Cerebellar nuclear complex (tissue), 1 donor: ENCODE measurements around the gene EHD1.

Experiments used
- DNase-seq, 2 experiments: peaks; one replicate each; lab custom pipeline; 2025; lab: John Stamatoyannopoulos, UW

Gene EHD1

GRCh38 chr11:64842851-64843685 is 35.4 kb downstream of the EHD1 start:
- DNase-seq = no peak

- no peak for DNase-seq
Measured at GRCh38 chr11:64842366-64842759, 36.1 kb downstream of the EHD1 start.

- DNase-seq = no peak
Measured at GRCh38 chr11:64841592-64842365, 36.6 kb downstream of the EHD1 start.

- DNase-seq = no peak
Measured at GRCh38 chr11:64839887-64840782, 38.3 kb downstream of the EHD1 start.

DNA sequence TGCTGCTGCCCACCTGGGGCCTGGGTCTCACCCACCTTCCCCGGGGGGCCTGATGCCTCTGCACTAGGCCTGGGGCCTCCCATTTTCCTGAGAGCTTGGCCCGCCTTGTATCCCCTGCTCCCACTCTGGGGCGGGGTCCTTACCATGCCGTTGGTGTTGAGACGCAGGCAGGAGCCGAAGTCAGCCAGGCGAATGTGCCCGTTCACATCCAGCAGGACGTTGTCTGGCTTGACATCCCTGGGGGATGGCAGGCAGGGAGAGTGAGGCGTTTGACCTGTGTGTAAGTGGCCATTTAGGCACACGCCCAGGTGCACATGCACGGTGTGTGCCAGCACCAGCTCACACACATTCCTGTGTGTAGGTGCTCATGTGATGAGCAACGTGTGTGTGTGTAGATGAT is 39.1 kb downstream of the EHD1 start:
- no peak for DNase-seq

GRCh38 chr11:64838600-64839334 is 39.7 kb downstream of the EHD1 start:
- DNase-seq = no peak

DNA sequence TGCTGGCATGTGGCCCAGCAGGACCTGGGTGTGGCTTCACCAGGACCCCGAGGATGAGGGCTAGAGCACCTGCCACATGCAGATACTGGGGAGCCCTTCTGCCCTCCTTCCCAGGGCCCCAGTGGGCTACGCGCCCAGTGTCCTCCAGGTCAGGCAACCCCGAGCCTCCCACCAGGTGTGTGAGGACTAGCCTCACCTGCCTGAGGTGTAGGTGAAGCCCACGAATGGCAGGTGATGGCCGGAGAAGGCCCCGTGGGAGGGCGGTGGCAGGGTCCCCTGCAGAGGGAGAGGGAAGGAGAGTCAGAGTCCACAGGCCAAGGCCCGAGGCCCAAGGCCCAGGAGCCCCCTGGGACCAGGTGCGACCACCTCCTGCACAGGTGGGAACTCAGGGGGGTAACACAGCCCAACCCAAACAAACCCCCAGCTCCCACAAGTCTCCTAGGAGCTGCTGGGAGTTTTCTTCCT is 40.5 kb downstream of the EHD1 start:
- DNase-seq = no peak

DNA sequence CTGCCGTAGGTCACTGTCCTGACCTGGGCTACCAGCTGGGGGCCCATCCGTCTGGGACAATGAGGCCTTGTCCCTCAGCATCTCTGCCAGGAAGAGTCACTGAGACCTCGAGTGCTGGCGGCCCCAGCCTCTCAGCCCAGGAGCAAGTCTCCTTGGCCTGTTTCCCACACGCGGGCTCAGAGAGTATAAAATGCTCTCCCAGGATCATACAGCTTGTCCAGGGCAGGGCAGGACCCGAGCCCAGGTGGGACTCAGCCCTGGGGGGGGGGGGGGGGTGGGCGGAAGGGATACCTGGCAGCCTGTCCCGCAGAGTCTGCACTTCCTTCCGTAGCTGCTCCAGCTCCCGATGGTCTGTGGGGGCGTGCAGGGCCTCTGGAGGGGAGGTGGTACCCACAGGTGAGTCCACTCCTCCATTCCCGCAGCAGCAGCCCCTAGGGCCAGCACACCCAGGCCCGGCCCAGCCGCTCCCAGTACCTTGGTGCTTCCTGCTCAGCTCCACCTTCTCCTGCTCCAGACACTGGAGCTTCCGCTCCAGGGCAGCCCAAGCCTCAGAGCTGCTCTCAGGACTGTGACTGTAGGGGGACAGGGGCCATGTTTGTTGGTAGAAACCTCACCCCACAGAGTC is 41.9 kb downstream of the EHD1 start:
- no peak for DNase-seq

- no peak for DNase-seq
Measured at GRCh38 chr11:64835616-64836447, 42.6 kb downstream of the EHD1 start.

DNA sequence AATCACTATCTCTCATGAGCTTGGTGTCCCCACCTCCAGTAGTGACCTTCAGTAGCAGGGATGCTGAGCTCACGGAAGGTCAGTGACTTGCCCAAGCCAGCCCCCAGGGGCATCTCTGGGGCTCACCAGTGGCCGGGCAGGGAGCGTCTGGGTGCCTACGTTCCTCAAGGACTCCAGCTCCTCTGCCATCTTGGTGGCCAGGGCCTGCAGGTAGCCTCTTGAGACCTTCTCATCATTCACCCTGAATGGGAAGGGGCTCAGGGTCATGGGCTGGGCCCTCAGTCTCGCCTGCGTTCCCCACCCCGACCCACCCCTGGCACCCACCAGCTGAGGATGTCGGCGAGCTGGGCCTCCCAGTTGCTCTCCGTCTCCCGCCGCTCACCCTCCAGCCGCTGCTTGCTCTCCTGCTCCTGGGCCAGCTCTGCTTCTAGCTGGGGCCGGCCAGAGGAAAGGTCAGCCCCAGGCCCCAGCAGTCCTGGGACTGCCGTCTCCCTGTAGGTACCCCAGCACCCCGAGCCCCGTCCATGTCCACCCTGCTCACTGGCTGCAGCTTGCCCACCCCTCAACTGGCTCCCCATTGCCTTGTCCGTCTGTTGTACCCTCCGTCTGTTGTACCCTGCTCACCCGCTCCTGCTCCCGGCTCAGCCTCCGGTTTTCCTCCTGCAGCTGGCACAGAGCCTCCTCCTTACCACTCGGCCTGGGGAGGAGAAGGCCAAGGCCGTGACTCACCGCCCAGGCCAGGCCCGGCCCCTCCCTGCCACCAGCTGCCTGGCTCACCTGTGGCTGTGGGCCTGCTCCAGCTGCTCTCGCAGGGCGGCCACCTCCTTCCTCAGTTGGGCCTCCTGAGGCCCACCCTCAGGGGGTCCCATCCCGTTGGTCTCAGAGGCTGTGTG is 43.5 kb downstream of the EHD1 start:
- no peak for DNase-seq

DNA sequence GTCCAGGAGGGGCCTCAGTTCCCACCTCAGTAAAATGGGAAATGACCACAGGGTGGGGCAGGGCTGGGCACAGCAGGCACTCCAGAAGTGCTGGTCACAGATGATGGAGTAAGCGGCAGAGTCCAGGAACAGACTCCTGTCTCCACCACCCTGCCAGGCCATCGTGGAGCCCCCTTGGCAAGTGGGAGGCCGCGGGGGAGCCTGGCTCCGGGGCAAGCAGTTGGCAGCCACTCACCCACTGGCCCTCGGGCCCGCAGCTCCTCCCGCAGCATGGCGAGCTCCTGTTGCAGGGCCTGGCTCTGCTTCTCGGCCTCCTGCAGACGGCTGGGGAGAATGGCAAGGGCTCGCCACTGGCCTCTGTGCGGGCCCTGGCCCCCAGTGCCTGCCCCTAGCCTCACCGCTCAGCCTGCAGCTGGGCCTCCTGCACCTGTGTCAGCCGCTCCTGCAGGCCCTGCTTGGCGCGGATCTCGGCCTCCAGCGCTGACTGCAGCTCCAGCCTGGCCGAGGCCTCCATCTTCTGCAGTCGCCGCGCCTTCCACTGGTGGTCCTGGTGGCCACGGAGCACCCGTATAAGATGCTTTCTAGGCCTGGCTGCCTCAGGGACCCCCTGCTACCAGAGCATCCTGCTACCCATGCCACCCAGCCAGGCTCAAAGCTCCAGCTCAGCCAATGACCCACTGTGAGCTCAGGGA is 44.2 kb downstream of the EHD1 start:
- no peak for DNase-seq

DNA sequence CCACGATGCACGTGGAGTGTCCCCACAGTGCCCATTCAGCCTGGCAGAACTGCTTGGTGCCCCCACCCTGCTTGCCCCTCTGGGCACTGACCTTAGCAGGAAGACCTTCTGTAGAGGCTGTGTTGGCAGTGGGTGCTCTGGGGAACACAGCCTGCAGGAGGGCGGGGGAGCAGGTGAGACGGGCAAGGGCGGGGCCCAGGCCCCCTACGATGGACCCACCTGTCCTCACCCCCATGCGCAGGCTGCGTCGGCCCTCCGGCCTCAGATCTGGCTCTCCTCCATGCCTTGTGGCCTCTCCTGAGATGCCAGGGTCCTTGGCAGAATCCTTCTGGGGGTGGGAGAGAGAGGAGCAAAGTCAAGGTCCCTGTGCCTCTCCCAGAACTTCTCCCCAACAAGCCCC is 44.9 kb downstream of the EHD1 start:
- DNase-seq = no peak

- DNase-seq = no peak
Measured at GRCh38 chr11:64833198-64833502, 45.3 kb downstream of the EHD1 start.

- no peak for DNase-seq
Measured at GRCh38 chr11:64832467-64833197, 45.8 kb downstream of the EHD1 start.

DNA sequence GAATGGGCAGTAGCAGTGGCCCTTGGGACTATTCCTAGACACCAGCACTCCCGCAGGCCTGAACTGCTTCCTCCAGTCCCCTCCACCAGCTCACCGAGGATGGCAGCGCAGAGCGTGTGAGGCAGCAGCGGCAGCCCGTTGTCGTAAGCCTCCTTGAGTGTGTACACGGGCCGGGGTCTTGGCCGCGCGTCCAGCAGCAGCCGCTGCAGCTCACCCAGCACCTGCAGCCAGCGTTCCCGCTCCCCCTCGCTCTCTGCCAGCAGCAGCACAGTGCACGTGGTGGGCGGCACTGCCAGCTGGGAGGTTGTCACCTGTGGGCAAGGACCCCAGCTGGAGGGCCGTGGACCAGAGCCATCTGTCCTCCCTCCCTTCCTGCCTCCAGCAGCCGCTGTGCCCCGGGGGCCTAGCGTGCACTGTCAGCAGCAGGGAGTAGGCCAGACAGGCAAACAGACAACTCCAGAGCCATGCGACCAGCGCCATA is 47.0 kb downstream of the EHD1 start:
- DNase-seq = no peak

DNA sequence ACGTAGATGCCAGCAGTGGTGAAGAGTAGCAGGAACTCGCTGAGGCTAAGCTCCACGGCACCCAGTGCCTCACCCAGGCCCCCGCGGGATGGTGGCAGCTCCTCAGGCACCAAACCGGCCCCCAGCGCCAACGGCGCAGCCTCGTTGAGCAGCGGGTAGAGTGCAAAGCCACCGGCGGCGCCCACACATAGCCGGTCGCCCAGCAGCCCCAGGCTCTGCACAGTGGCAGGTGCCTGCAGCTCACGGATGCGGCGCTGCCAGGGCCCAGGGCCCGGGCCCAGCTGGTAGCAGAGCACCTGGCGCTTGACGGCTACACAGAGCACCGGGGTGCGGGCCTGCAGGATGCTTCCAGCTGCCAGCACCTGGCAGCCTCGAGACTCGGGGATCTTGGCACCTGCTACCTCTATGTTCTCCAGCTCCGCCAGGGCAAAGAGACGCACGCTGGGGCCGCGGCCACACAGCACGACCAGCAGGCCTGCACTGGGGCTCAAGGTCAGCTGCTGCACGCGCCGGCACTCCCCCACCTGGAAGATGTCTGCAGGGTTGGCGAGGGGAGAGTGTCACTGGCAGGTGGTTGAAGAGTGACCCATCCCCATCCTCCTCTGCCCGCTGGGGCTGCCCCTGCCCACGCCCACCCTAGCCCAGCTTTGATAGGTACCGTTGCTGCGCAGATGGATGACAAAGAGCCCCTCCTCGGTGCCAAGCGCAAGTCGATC is 48.7 kb downstream of the EHD1 start:
- DNase-seq = no peak

GRCh38 chr11:64827451-64827839 is 51.0 kb downstream of the EHD1 start:
- no peak for DNase-seq
